Measurements from ENCODE around the gene PNPLA6. TPM values are rescaled to one million over a fixed set of nuclear protein-coding genes. Genes with fewer than 3 reads are reported as not detected.
A peak's percentile ranks its signal among the peaks of the same experiment; 100 is the strongest.

PNPLA6 gene
- total and polyA plus RNA-seq, 2 of the 8 experiments (the other 6 are each of a cell fraction or from before 2014, with no cell fraction given) = 55.1 to 121 TPM

GRCh38 chr19:7505288-7505681 is 30.2 kb upstream of the PNPLA6 start:
- FAIRE-seq = no peak
- 77% methylated on average over 19 of the region's 19 CpGs; no CpG with 5 or more reads in 1 of the 2 experiments for WGBS, 2 experiments (ENCODE audit: extremely low coverage in 1 of 2, insufficient coverage in 1 of 2, insufficient read length in 1 of 2, insufficient replicate concordance in 2 of 2, low coverage in 1 of 2, low lambda C conversion rate in 2 of 2, missing lambda C conversion rate in 1 of 2)
- POLR2A ChIA-PET (ENCODE audit: partially characterized antibody) = interaction anchor here (2.4 kb wide), 1 partner anchor 30 kb away, joined by 4 read pairs; no protein-coding TSS in a partner anchor

More at GRCh38 chr19:7505288-7505681, 30.2 kb upstream of the PNPLA6 start:
- H3K23me2 ChIP-seq (ENCODE audit: low read depth, low read length) = peaks cover 12% of the 10 kb centered on the region; the same call in 1 of the 2 replicates
- CTCF ChIA-PET (ENCODE audit: partially characterized antibody) = interaction anchor here (1.2 to 2.2 kb wide), 6 partner anchors 8 to 123 kb away, joined by 3 to 10 read pairs (median 4); partner anchors contain the start of gene ZNF358
- H3K14ac ChIP-seq (ENCODE audit: insufficient read length) = no peak overlapping the region
- no peak overlapping the region for H2BK5ac ChIP-seq (ENCODE audit: low read depth, low read length)
- H3K4me2 ChIP-seq (ENCODE audit: insufficient read depth in 1 of 2, low read depth in 2 of 2, low read length in 2 of 2) = peak overlapping the region; percentile 77 to 87
- H3K79me2 ChIP-seq (ENCODE audit: control insufficient read depth in 1 of 2, insufficient read depth in 2 of 2, low read length in 2 of 2) = no peaks in the 10 kb centered on the region
- no peaks in the 10 kb centered on the region for H3K36me3 ChIP-seq (ENCODE audit: control insufficient read depth in 2 of 4, insufficient read depth in 4 of 4, low read length in 3 of 4)
- H3K56ac ChIP-seq (replicated peaks; ENCODE audit: insufficient read length, low read depth, low read length) = no peak overlapping the region
- DNase-seq (ENCODE audit: low read depth in 1 of 2, low spot score in 2 of 2) = no peak
- H4K20me1 ChIP-seq (replicated peaks in 1 of 2; ENCODE audit: control insufficient read depth in 1 of 2, insufficient read depth in 2 of 2, low read length in 2 of 2) = no peaks in the 10 kb centered on the region
- H4K8ac ChIP-seq (ENCODE audit: extremely low read depth, insufficient read depth, low read length) = no peak overlapping the region; the same call in 1 of the 2 replicates
- no peak overlapping the region for H2AFZ ChIP-seq (ENCODE audit: low read length)
- H3K79me1 ChIP-seq (ENCODE audit: low read depth, low read length) = no peaks in the 10 kb centered on the region
- H3K4me1 ChIP-seq (replicated peaks in 1 of 4; ENCODE audit: control insufficient read depth in 3 of 4, insufficient read depth in 4 of 4, low read length in 3 of 4) = peaks cover 0 to 18% (median 14%) of the 10 kb centered on the region in 4 experiments; a peak in 5 of 7 replicates
- H3K9ac ChIP-seq (replicated peaks in 1 of 4; ENCODE audit: extremely low read depth in 1 of 4, low read depth in 3 of 4, low read length in 3 of 4) = no peak overlapping the region
- no peak overlapping the region for H3K18ac ChIP-seq (ENCODE audit: extremely low read depth, low read length)
- no peak overlapping the region for H2BK12ac ChIP-seq (ENCODE audit: low read depth, low read length)
- peak overlapping the region; percentile 5; the same call in 1 of the 2 replicates for H2BK15ac ChIP-seq (ENCODE audit: low read length)
- no peak overlapping the region for H3K23ac ChIP-seq (ENCODE audit: insufficient read length)
- H3K4ac ChIP-seq (replicated peaks; ENCODE audit: insufficient read length, low read depth, low read length) = no peak overlapping the region
- no peak overlapping the region for H2BK20ac ChIP-seq (ENCODE audit: low read length)
- no peak overlapping the region for H4K5ac ChIP-seq (ENCODE audit: insufficient read length, low read depth, low read length)
- H3K9me3 ChIP-seq (ENCODE audit: insufficient read depth in 2 of 2, low read depth in 1 of 2, low read length in 1 of 2) = peaks cover 0 to 5% of the 10 kb centered on the region in 2 experiments; a peak in 1 of 4 replicates
- peaks cover 1 to 25% (median 18%) of the 10 kb centered on the region in 4 experiments for H3K27me3 ChIP-seq (replicated peaks in 1 of 4; ENCODE audit: control insufficient read depth in 3 of 4, extremely low read depth in 1 of 4, insufficient read depth in 3 of 4, low read length in 3 of 4)
- H2AK5ac ChIP-seq (ENCODE audit: low read depth, low read length) = no peak overlapping the region
- TF ChIP-seq RAD21 (IDR thresholded peaks at IDR 0.05 in 1 of 2, conservative IDR thresholded peaks at IDR 0.05 in 1 of 2; ENCODE audit: low read depth in 2 of 2, low read length in 2 of 2) = no peak
- no peak for TF ChIP-seq HDAC6 (IDR thresholded peaks at IDR 0.05; ENCODE audit: low read depth, low read length)
- no peak for TF ChIP-seq TAF7 (optimal IDR thresholded peaks at IDR 0.05; ENCODE audit: borderline replicate concordance, low read depth, low read length)
- TF ChIP-seq EZH2 (IDR thresholded peaks at IDR 0.05; ENCODE audit: low read depth, low read length, severe bottlenecking) = peak; percentile 37
- TF ChIP-seq USF2 (IDR thresholded peaks at IDR 0.05; ENCODE audit: low read length) = no peak
- TF ChIP-seq RXRA (IDR thresholded peaks at IDR 0.05; ENCODE audit: insufficient read depth, low read depth, low read length) = no peak
- no peak for TF ChIP-seq KDM1A (IDR thresholded peaks at IDR 0.05; ENCODE audit: borderline replicate concordance, low read length)
- no peak overlapping the region for H3K27ac ChIP-seq (ENCODE audit: low read depth, low read length)
- peak overlapping the region; percentile 28 to 59 (median 42); a peak in 7 of 8 replicates for H3K4me3 ChIP-seq (ENCODE audit: extremely low read depth in 1 of 4, insufficient read depth in 2 of 4, low read depth in 3 of 4, low read length in 4 of 4)
- H4K91ac ChIP-seq (replicated peaks; ENCODE audit: insufficient read length, low read length) = no peak overlapping the region
- no peak overlapping the region for H2BK120ac ChIP-seq (replicated peaks; ENCODE audit: low read depth, low read length)

Measured in H1 (cell line).